ENCODE data around the gene PLCH2. TPM values are rescaled to one million over a fixed set of nuclear protein-coding genes. Genes with fewer than 3 reads are reported as not detected.

PLCH2 gene
- total and polyA plus RNA-seq, 9 of the 15 experiments (the other 6 are each of a cell fraction or from before 2014, with no cell fraction given) = 0.16 TPM; not detected in 8

DNA sequence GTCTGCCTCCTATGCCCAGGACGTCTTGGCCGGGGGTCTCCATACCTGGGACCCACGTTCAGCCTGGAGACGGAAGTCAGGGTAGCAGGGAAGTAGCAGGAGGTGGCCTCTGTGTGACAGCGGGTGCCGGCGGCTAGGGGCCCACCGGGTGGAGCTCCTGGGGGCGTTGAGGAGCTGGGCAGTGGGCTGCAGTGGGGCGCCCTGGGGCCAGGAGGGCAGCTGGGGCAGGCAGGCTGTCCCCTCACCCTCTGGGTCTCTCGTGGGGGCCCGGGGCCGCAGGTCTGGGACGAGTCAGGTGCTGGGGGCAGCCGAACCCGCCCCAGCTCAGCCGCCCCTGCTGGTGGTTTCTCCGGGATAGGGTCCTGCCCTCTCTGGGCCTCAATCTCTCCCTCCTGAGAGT, 49.0 kb upstream of the PLCH2 start (continued):
- TF ChIP-seq, protein P1, sequence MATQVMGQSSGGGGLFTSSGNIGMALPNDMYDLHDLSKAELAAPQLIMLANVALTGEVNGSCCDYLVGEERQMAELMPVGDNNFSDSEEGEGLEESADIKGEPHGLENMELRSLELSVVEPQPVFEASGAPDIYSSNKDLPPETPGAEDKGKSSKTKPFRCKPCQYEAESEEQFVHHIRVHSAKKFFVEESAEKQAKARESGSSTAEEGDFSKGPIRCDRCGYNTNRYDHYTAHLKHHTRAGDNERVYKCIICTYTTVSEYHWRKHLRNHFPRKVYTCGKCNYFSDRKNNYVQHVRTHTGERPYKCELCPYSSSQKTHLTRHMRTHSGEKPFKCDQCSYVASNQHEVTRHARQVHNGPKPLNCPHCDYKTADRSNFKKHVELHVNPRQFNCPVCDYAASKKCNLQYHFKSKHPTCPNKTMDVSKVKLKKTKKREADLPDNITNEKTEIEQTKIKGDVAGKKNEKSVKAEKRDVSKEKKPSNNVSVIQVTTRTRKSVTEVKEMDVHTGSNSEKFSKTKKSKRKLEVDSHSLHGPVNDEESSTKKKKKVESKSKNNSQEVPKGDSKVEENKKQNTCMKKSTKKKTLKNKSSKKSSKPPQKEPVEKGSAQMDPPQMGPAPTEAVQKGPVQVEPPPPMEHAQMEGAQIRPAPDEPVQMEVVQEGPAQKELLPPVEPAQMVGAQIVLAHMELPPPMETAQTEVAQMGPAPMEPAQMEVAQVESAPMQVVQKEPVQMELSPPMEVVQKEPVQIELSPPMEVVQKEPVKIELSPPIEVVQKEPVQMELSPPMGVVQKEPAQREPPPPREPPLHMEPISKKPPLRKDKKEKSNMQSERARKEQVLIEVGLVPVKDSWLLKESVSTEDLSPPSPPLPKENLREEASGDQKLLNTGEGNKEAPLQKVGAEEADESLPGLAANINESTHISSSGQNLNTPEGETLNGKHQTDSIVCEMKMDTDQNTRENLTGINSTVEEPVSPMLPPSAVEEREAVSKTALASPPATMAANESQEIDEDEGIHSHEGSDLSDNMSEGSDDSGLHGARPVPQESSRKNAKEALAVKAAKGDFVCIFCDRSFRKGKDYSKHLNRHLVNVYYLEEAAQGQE (IDR thresholded peaks at IDR 0.05; ENCODE audit: borderline replicate concordance) = no peak
- TF ChIP-seq, protein P1 (CRISPR knock-in tag; IDR thresholded peaks at IDR 0.05; ENCODE audit: low read depth) = no peak
- TF ChIP-seq ARID2 (IDR thresholded peaks at IDR 0.05) (no peak), SAFB (IDR thresholded peaks at IDR 0.05; ENCODE audit: borderline replicate concordance, low read depth, low read length) (no peak), NELFE (IDR thresholded peaks at IDR 0.05; ENCODE audit: insufficient read depth, insufficient read length) (no peak), SAP30 (IDR thresholded peaks at IDR 0.05; ENCODE audit: borderline replicate concordance, insufficient read depth, low read depth, low read length, poor library complexity, severe bottlenecking) (no peak), BDP1 (IDR thresholded peaks at IDR 0.05; ENCODE audit: insufficient read depth, insufficient read length) (no peak), CBX5 (IDR thresholded peaks at IDR 0.05; ENCODE audit: borderline replicate concordance, low read depth) (no peak), ILK (tag; IDR thresholded peaks at IDR 0.05; ENCODE audit: borderline replicate concordance, low read depth) (no peak)
